HL-60 (cell line): ENCODE results near the gene AK8.

ENCODE experiments used
- DNase-seq, 2 experiments: peaks; one replicate each; pipeline ENCODE4 v3.0.0-alpha.2; 2010 to 2020; ENCODE audit warnings: low read depth in 1 of 2, low spot score in 1 of 2
- H3K27ac ChIP-seq: fragments of 250-450 bp; sonication (Bioruptor Pico); replicated peaks from 2 replicates; pipeline ENCODE4 v1.5.1; 2020; ENCODE audit warnings: mild to moderate bottlenecking, moderate library complexity
- H3K27me3 ChIP-seq: fragments of 250-450 bp; sonication (Bioruptor Pico); 2 replicates; pipeline ENCODE4 v1.5.1; 2021; ENCODE audit warnings: mild to moderate bottlenecking, moderate library complexity; ENCODE audit not compliant: insufficient read depth, poor library complexity, severe bottlenecking
- H3K4me3 ChIP-seq: replicated peaks from 2 replicates; pipeline ENCODE4 v1.5.1; 2011; ENCODE audit warnings: mild to moderate bottlenecking, control low read depth, low read length; ENCODE audit not compliant: insufficient read depth
- CTCF ChIP-seq: IDR thresholded peaks from one replicate; pipeline ENCODE4 v1.5.1; 2011; ENCODE audit warnings: low read length, control low read depth, inconsistent platforms; ENCODE audit not compliant: insufficient read depth
- GABPA ChIP-seq: IDR thresholded peaks from 2 replicates; pipeline ENCODE4 v1.6.1; 2012; ENCODE audit warnings: low read depth
- POLR2AphosphoS5 ChIP-seq: IDR thresholded peaks from 2 replicates; pipeline ENCODE4 v1.6.1; 2012; ENCODE audit warnings: low read depth
- REST ChIP-seq: IDR thresholded peaks from 2 replicates; pipeline ENCODE4 v1.6.1; 2012; ENCODE audit warnings: low read depth; ENCODE audit not compliant: insufficient replicate concordance
- SPI1 ChIP-seq: IDR thresholded peaks from 2 replicates; pipeline ENCODE4 v1.6.1; 2012; ENCODE audit warnings: low read depth, mild to moderate bottlenecking, borderline replicate concordance

The AK8 gene

GRCh38 chr9:132756214-132756845, 121.8 kb downstream of the AK8 start:
- TF ChIP-seq GABPA (no peak), POLR2AphosphoS5 (no peak), REST (no peak), SPI1 (no peak), CTCF (no peak)
- Histone ChIP-seq H3K4me3 (no peak overlapping the region), H3K27me3 (peaks cover 5% of the 10 kb centered on the region), H3K27ac (no peak overlapping the region)
- no peak for DNase-seq

- no peak overlapping the region for H3K27ac ChIP-seq
- TF ChIP-seq POLR2AphosphoS5: no peak
- TF ChIP-seq CTCF: no peak
- no peak for TF ChIP-seq REST
- no peak for TF ChIP-seq GABPA
- TF ChIP-seq SPI1: no peak
- H3K4me3 ChIP-seq: no peak overlapping the region
- no peak for DNase-seq
- peaks cover 5% of the 10 kb centered on the region for H3K27me3 ChIP-seq
Measured at GRCh38 chr9:132755096-132755495, 123.0 kb downstream of the AK8 start.

- no peak for TF ChIP-seq REST
- TF ChIP-seq GABPA: no peak
- TF ChIP-seq POLR2AphosphoS5: no peak
- no peak for TF ChIP-seq SPI1
- TF ChIP-seq CTCF: no peak
- DNase-seq: no peak
- Histone ChIP-seq H3K4me3 (no peak overlapping the region), H3K27me3 (peaks cover 5% of the 10 kb centered on the region), H3K27ac (no peak overlapping the region)
Measured at GRCh38 chr9:132754236-132754635, 123.8 kb downstream of the AK8 start.
